Neutrophil (primary cell): ENCODE results near the gene ABHD12.

ENCODE experiments used
- H3K27ac ChIP-seq: fragments of 200-600 bp; sonication (generic); 2 replicates; pipeline ENCODE4 v1.5.1; 2016; ENCODE audit warnings: mild to moderate bottlenecking, moderate library complexity
- H3K27me3 ChIP-seq: fragments of 200-600 bp; sonication (generic); 2 replicates; pipeline ENCODE4 v1.6.0; 2016; ENCODE audit warnings: mild to moderate bottlenecking
- H3K36me3 ChIP-seq: fragments of 200-600 bp; sonication (generic); 2 replicates; pipeline ENCODE4 v1.5.1; 2017
- H3K4me1 ChIP-seq, 2 experiments: fragments of 200-600 bp in 1 of 2; sonication (generic) in 1 of 2; 1 replicate in 1 of 2; 2 replicates in 1 of 2; pipeline versions ENCODE4 v1.5.1 to v1.6.1; 2013 to 2016; ENCODE audit warnings: low read depth in 1 of 2, low read length in 1 of 2, mild to moderate bottlenecking in 1 of 2, moderate library complexity in 1 of 2; ENCODE audit not compliant: control insufficient read depth in 1 of 2, insufficient read depth in 1 of 2
- H3K4me3 ChIP-seq, 2 experiments: fragments of 200-600 bp in 1 of 2; sonication (generic) in 1 of 2; 1 replicate in 1 of 2; 2 replicates in 1 of 2; pipeline ENCODE4 v1.5.1; 2013 to 2016; ENCODE audit warnings: low read depth in 1 of 2, low read length in 1 of 2, mild to moderate bottlenecking in 1 of 2, moderate library complexity in 1 of 2
- H3K9me3 ChIP-seq: fragments of 200-600 bp; sonication (generic); 2 replicates; pipeline ENCODE4 v1.5.1; 2016
- TF ChIP-seq, protein P1 (sequence below): fragments of 200-600 bp; sonication (generic); IDR thresholded peaks from 2 replicates; pipeline ENCODE4 v1.5.1; 2016; ENCODE audit warnings: antibody characterized with exemption

ABHD12 gene

DNA sequence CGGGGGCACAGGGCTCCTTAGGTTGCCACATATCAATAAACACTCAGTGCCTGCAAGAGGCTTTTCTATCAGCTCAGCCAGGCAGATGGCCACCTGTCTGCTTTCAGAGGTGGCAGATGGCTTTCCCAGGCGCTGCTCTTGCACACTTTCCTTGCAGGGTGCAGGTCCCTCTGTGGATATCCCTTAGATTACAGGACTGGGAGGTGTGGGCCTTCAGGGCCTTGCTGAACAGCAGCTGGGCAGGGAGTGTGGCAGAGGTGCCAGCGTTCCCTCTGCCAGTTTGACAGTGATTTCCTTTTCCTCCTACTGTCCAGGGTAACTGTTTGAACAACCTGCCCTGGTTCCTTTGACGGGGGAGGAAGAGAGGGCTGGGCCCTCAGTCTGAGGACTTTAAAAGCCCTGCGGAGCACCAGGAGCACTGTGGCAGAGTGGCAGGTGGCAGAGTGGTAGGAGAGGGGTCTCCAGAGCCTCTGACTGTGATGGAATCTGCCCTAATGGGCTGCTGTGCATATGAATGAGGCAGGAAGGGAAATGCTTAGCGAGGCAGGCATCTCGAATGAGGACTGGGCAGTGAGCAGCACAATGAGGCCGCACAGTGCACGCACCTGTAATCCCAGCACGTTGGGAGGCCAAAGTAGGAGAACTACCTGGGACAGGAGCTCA lies 34.2 kb downstream of the ABHD12 start:
- TF ChIP-seq, protein P1, sequence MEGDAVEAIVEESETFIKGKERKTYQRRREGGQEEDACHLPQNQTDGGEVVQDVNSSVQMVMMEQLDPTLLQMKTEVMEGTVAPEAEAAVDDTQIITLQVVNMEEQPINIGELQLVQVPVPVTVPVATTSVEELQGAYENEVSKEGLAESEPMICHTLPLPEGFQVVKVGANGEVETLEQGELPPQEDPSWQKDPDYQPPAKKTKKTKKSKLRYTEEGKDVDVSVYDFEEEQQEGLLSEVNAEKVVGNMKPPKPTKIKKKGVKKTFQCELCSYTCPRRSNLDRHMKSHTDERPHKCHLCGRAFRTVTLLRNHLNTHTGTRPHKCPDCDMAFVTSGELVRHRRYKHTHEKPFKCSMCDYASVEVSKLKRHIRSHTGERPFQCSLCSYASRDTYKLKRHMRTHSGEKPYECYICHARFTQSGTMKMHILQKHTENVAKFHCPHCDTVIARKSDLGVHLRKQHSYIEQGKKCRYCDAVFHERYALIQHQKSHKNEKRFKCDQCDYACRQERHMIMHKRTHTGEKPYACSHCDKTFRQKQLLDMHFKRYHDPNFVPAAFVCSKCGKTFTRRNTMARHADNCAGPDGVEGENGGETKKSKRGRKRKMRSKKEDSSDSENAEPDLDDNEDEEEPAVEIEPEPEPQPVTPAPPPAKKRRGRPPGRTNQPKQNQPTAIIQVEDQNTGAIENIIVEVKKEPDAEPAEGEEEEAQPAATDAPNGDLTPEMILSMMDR = no peak
- Histone ChIP-seq H3K27me3 (no peaks in the 10 kb centered on the region), H3K36me3 (no peaks in the 10 kb centered on the region), H3K4me3 (no peak overlapping the region), H3K9me3 (no peaks in the 10 kb centered on the region), H3K27ac (no peak overlapping the region), H3K4me1 (peaks cover 9 to 10% of the 10 kb centered on the region in 2 experiments)

- Histone ChIP-seq H3K27me3 (no peaks in the 10 kb centered on the region), H3K36me3 (no peaks in the 10 kb centered on the region), H3K4me1 (peaks cover 4 to 5% of the 10 kb centered on the region in 2 experiments), H3K27ac (no peak overlapping the region), H3K9me3 (no peaks in the 10 kb centered on the region), H3K4me3 (no peak overlapping the region)
- TF ChIP-seq, protein P1 = no peak
Measured at GRCh38 chr20:25355866-25356265, 34.8 kb downstream of the ABHD12 start.

DNA sequence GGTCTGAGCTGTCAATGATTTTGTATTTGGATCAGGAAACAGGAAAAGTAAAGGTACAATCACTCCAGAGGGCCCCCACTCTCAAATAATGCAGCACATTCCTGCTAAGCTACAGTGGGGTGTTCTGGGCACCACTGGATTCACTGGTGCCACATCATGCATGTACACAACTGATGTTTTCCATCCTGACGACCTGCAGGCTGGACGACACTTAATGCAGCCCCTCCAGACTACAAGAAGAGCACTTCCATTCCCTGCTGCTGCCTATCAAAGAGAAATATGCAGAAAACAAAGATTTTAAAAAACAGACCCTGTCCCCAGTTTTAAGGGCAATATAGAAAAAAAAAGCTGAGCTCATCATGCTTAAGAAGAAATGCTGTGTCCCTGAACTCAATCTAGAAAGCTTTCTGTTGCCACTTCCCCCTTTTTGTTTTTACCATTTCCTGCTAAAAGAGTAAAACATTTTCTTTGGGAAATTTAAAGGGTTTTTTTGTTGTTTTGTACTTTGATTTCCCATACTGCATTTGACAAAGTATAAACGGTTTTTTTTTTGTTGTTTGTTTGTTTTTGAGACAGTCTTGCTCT lies 35.5 kb downstream of the ABHD12 start:
- Histone ChIP-seq H3K27ac (no peak overlapping the region), H3K27me3 (no peaks in the 10 kb centered on the region), H3K9me3 (no peaks in the 10 kb centered on the region), H3K4me3 (no peak overlapping the region), H3K4me1 (no peaks in the 10 kb centered on the region), H3K36me3 (no peaks in the 10 kb centered on the region)
- TF ChIP-seq, protein P1 = no peak

GRCh38 chr20:25353747-25354705 lies 36.6 kb downstream of the ABHD12 start:
- Histone ChIP-seq H3K4me1 (no peaks in the 10 kb centered on the region), H3K4me3 (no peak overlapping the region), H3K36me3 (no peaks in the 10 kb centered on the region), H3K27me3 (no peaks in the 10 kb centered on the region), H3K27ac (no peak overlapping the region), H3K9me3 (no peaks in the 10 kb centered on the region)
- TF ChIP-seq, protein P1 = no peak

DNA sequence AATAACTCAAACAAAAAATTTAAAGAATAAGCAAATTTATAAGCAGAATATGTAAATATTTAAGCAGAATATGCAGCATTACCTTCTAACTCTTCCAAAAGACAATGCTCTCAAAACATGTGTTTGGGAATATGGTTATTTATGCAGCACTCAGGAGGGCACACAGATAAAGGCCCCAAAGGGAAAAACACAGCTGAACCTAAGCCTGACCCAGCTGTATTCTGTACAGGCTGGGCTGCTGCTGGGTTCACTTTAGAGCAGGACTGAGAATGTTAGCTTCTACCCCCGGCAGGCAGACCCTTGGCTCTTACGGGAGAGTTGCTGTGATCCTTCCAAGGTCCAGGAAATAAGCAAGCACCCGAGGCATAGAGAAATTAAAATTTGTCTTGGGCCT lies 37.3 kb downstream of the ABHD12 start:
- TF ChIP-seq, protein P1 = no peak
- Histone ChIP-seq H3K9me3 (no peaks in the 10 kb centered on the region), H3K27me3 (no peaks in the 10 kb centered on the region), H3K27ac (no peak overlapping the region), H3K36me3 (no peaks in the 10 kb centered on the region), H3K4me1 (no peaks in the 10 kb centered on the region), H3K4me3 (no peak overlapping the region)
